C4-2B (cell line): ENCODE results near the gene HS6ST3.

Source experiments
- H3K27ac ChIP-seq: fragments of 450-650 bp; 2 replicates; pipeline ENCODE4 v1.5.1; 2017
- ZFX ChIP-seq: fragments of 450-650 bp; IDR thresholded peaks from 2 replicates; pipeline ENCODE4 v1.6.1; 2017
- TF ChIP-seq, protein P1 (sequence below): fragments of 450-650 bp; conservative IDR thresholded peaks from 2 replicates; pipeline ENCODE4 v1.5.1; 2017; ENCODE audit warnings: mild to moderate bottlenecking

HS6ST3 gene

DNA sequence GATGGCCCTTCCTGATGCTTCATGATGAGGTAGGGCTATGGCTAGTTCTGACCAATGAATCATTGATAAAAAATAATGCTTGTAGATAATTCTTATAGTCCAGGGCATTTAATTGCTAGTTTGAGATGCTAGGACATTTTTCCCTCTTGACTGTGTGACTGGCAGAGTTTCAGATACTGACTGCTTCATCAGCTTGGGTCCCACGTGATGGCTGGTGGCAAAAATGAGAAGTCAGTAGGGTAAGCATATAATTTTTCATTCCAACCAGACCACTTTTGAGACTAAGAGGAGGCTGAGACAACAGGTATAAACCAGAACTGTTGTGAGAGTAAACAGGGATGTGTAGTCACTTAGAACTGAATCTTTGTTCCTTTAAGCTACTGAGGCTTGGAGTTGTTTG, 183.3 kb downstream of the HS6ST3 start:
- no peak overlapping the region for H3K27ac ChIP-seq
- TF ChIP-seq, protein P1, sequence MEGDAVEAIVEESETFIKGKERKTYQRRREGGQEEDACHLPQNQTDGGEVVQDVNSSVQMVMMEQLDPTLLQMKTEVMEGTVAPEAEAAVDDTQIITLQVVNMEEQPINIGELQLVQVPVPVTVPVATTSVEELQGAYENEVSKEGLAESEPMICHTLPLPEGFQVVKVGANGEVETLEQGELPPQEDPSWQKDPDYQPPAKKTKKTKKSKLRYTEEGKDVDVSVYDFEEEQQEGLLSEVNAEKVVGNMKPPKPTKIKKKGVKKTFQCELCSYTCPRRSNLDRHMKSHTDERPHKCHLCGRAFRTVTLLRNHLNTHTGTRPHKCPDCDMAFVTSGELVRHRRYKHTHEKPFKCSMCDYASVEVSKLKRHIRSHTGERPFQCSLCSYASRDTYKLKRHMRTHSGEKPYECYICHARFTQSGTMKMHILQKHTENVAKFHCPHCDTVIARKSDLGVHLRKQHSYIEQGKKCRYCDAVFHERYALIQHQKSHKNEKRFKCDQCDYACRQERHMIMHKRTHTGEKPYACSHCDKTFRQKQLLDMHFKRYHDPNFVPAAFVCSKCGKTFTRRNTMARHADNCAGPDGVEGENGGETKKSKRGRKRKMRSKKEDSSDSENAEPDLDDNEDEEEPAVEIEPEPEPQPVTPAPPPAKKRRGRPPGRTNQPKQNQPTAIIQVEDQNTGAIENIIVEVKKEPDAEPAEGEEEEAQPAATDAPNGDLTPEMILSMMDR = no peak
- TF ChIP-seq ZFX = no peak

DNA sequence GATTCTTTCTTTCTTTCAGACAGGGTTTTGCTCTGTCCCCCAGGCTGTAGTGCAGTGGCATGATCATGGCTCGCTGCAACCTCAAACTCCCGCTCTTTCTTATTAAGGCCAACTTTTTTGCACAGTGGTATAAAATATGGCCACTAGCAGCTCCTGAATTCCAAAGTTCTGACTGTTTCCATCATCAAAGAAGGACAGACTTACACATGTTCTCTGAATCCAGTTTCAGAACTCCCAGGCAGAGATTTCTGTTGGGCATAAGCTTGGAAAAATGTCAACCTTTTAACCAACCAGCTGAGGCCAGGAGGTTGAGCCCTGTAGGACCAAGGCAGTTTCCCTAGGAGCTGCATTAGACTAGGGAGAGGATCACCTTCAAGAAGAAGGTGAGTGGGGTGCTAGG, 184.1 kb downstream of the HS6ST3 start:
- H3K27ac ChIP-seq = no peak overlapping the region
- no peak for TF ChIP-seq ZFX
- TF ChIP-seq, protein P1 = no peak

DNA sequence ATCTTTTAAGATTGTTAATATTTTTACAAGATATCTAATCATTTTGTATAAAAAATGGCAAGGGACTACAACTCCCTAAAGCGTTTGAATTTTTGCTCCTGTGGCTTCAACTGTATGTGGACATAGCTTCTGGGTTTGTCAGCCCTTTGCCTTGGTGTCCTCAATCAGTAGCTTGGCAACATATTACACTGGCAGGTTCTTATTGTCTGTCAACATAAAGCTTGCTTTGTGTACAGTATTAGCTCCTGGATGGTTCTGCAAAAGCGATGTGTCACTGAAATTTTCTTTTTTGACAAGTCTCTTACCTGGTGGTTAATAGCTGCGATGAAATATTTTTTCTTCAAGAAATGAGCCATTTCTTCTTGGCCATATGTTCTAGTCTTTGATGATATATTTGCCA, 190.0 kb downstream of the HS6ST3 start:
- TF ChIP-seq, protein P1 = no peak
- no peak for TF ChIP-seq ZFX
- H3K27ac ChIP-seq = no peak overlapping the region

DNA sequence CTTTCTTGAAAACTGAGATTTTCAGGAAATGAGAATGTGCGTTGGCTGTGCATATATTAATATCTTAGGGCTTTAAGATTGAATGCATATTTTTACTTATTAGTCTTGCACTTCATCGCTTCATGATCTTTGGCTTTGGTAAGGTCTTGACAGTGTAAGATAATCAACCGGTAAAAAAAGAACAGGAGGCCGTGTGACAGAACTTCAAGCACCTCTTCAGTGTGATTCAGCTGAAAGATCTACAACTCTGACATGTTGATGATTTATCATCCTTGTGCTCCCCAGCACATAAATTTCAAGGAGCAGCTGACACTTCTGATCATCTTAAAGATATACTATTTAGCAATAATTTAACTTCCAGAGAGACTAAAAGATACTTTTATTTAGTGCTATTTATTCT, 195.1 kb downstream of the HS6ST3 start:
- TF ChIP-seq ZFX = no peak
- TF ChIP-seq, protein P1 = no peak
- no peak overlapping the region for H3K27ac ChIP-seq

DNA sequence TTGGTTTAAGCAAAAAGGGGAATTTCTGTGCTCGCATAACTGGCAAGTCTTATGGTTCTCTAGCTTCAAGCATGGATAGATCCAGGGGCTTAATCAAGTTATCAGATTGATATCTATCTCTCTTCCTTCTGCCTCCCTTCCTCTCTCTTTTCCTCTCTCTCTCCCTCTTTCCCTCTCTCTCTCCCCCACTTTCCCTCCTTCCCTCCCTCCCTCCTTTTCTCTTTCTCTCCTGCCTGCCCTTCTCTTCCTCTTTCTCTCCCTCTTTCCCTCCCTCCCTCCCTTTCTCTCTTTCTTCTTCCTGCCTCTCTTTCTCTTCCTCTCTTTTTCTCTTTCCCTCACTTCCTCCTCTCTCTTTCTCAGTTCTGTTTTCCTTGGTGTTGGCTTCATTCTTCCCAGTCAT, 195.8 kb downstream of the HS6ST3 start:
- H3K27ac ChIP-seq = no peak overlapping the region

DNA sequence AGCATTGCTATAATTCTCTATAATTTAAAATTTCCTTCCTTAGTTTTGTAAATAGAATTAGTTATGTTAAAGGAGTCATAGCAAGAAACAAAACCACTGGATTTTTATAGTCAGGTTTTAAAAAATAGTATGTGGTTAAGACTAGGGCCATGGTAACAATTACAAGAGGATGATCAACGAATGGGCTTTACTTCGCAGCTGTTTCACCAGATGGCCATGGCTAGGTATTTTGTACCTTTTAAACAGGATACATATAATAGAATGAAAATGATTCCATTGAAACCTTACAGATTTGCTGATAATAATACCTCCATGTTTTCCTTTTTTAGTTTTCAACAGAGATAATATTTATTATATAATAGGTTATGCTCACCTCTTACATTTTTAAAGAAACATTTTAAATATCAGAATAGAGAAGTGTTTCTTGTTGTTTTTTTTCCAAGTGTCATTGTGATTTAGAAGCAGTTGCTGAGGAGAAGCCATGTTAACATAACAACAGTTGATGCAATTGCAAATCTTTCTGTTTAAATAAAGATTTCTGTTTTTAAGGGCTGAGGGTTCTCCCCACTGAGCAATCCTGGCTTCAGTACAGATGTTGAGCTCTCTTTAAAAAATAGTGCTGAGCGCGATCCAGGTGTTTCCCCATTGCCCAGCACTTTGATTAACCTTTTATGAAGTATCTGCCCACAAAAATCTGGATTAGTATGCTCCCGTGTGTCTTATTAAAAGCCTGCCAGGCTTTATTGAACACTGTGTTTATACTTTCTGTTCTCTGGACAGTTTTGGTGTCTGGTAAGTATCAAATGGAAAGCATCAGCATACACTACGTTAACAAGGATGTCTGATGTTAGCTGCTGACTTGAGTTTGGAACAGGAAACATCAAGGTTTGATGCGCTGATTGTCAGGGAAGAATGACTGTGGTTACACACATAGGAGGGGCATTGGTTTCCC, 205.3 kb downstream of the HS6ST3 start:
- TF ChIP-seq ZFX = no peak
- TF ChIP-seq, protein P1 = no peak

More for the DNA sequence above, 195.8 kb downstream of the HS6ST3 start:
- no peak for TF ChIP-seq ZFX
- TF ChIP-seq, protein P1 = no peak

DNA sequence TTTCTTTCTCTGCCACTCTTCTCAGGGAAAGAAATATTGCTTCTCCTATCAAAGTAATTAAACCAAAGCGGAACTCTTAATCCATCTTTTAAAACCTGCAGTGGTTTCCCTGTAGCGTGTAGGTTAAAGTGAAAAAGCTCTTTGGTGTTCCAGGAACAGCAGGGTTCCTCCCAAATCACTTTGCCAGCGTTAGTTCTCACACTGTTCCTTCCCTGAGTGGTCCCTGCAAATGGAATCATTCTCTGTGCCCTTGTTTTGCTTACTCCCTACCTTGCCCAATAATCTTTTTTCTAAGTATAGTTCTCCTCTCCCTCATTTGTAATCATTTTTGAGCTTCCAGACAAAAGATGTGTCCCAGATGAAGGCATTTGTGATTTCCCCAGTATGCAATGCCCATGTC, 207.5 kb downstream of the HS6ST3 start:
- no peak overlapping the region for H3K27ac ChIP-seq
- TF ChIP-seq, protein P1 = no peak
- TF ChIP-seq ZFX = no peak

More for the DNA sequence above, 205.3 kb downstream of the HS6ST3 start:
- H3K27ac ChIP-seq = no peak overlapping the region
